Measurements from ENCODE around the gene EFNA2. TPM values are rescaled to one million over a fixed set of nuclear protein-coding genes. Genes with fewer than 3 reads are reported as not detected.
A peak's percentile ranks its signal among the peaks of the same experiment; 100 is the strongest.

Gene EFNA2
- total RNA-seq, 1 donor from 2014 or later = 3.8 TPM

DNA sequence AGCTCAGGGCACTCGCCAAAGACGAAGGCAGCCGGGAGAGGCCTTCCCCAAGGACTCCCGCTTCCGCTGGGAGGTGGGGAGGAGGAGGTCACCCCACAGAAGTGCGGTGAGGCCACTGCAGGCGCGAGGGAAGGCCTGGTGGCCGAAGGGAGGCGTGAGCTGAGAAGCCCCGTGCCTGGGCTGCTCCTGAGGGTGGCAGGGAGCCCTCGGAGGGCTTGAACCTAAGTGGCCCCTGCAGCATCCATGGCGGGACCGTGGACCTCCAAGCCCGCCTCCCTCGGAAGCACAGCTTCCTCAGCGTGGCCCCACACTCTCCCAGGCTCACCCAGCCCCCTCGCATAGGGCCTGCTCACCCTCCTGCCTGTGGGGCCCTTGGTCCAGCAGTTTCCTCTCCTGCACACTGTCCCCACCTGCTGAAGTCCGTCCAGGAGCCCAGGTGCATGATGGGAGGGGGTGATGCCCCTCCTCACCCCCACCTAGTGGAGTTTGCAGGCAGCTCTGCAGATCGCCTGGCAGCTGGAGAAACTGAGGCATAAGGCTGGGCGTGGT, 25.9 kb downstream of the EFNA2 start:
- Mint-ChIP-seq H3K27me3 (ENCODE audit: unreplicated experiment) (no peaks in the 10 kb centered on the region), H3K4me3 (ENCODE audit: unreplicated experiment) (no peak overlapping the region), H3K4me1 (ENCODE audit: unreplicated experiment) (peaks cover 7% of the 10 kb centered on the region), H3K9me3 (ENCODE audit: unreplicated experiment) (no peaks in the 10 kb centered on the region), H3K27ac (ENCODE audit: unreplicated experiment) (no peak overlapping the region), H3K36me3 (ENCODE audit: unreplicated experiment) (no peaks in the 10 kb centered on the region)
- TF ChIP-seq, protein P1, sequence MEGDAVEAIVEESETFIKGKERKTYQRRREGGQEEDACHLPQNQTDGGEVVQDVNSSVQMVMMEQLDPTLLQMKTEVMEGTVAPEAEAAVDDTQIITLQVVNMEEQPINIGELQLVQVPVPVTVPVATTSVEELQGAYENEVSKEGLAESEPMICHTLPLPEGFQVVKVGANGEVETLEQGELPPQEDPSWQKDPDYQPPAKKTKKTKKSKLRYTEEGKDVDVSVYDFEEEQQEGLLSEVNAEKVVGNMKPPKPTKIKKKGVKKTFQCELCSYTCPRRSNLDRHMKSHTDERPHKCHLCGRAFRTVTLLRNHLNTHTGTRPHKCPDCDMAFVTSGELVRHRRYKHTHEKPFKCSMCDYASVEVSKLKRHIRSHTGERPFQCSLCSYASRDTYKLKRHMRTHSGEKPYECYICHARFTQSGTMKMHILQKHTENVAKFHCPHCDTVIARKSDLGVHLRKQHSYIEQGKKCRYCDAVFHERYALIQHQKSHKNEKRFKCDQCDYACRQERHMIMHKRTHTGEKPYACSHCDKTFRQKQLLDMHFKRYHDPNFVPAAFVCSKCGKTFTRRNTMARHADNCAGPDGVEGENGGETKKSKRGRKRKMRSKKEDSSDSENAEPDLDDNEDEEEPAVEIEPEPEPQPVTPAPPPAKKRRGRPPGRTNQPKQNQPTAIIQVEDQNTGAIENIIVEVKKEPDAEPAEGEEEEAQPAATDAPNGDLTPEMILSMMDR (IDR thresholded peaks at IDR 0.05) = no peak
- DNase-seq (ENCODE audit: extremely low spot score, unreplicated experiment) = no peak

DNA sequence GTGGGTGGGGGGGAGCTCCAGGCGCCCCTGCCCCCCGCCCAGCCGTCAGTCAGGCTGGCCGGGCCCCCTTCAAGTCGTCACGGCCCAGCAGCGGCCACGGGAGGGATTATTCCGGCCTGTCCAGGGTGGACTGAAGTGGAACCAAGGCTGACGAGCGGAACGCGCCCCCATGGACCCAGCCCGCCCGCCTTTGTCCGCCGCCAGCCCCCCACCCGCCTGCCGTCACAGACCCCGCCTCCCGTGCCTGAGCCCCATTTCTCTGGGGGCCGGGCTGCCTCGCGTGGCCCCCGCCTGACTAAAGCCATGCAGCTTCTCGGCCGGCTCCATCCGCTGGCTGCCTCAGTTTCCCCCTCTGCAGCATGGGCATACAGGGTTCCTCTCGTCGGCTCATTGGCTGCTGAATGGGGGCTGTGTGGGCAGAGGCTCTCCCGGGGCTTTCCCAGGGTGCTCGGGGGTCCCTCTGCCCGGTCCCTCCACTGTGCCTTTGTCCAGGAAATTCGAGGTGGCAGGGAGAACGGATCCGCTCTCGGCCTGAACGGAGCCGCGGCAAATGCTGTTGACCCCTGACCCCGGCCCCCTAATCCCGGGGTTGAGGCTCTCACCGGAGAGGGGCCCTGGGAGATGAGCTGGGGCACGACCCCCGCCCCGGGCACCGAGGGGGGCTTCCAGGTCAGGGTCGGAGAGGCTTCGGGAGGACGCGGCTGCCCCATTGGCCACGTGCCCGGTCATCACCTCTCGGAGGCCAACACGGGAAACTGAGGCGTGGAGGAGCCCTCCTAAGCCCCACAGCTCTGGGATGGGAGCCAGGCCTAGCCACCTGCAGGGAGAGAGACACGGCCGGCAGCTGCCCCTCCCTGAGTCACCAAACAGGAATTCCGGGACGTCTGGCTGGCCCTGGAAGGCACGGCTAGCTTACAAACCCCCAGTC, 27.4 kb downstream of the EFNA2 start:
- Mint-ChIP-seq H3K9me3 (ENCODE audit: unreplicated experiment) (no peaks in the 10 kb centered on the region), H3K4me3 (ENCODE audit: unreplicated experiment) (no peak overlapping the region), H3K36me3 (ENCODE audit: unreplicated experiment) (no peaks in the 10 kb centered on the region), H3K4me1 (ENCODE audit: unreplicated experiment) (peaks cover 7% of the 10 kb centered on the region), H3K27me3 (ENCODE audit: unreplicated experiment) (peaks cover 8% of the 10 kb centered on the region), H3K27ac (ENCODE audit: unreplicated experiment) (no peak overlapping the region)
- no peak for DNase-seq (ENCODE audit: extremely low spot score, unreplicated experiment)
- TF ChIP-seq, protein P1 (IDR thresholded peaks at IDR 0.05) = no peak

DNA sequence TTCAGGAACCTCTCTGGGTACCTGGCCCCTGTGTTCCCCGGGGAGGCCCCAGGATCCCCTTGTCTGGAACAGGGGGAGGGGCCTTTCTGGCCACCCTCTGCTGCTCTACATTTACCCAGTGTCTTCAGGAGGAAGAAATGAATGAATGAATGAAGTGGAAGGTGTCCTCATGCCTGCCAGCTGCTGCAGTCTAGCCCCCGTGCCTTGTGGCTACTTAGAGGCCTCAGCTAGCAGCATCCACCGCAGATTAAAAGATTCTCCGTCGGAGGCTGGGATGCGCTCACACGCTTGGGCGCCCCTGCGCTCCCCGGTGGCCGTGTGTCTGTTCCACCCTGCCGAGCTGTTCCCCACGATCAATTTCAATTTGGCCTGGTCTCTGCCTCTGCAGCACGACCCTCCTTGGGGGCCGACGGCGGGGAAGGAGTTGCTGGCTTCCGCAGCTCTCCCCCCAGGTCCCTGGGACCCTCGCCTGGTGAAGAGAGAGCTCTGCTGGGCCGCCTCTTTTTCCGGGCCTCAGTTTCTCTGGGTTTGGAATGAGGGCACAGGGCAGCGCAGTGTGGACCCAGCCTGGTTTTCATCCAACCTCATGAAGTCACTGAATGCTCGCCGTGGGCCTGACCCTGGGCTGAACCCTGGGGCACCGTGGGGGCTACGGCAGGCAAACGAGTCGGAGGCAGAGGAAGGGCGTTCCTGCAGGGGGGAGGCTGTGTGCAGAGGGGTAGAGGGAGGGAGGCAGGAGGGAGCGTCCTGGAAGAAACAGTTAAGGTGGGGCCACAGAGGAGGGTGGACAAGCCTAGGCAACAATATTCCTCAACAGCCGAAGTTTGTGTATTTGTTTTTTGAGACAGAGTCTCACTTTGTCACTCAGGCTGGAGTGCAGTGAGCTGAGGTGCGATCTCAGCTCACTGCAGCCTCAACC, 28.3 kb downstream of the EFNA2 start:
- Mint-ChIP-seq H3K4me3 (ENCODE audit: unreplicated experiment) (no peak overlapping the region), H3K9me3 (ENCODE audit: unreplicated experiment) (no peaks in the 10 kb centered on the region), H3K4me1 (ENCODE audit: unreplicated experiment) (peaks cover 7% of the 10 kb centered on the region), H3K36me3 (ENCODE audit: unreplicated experiment) (no peaks in the 10 kb centered on the region), H3K27ac (ENCODE audit: unreplicated experiment) (no peak overlapping the region), H3K27me3 (ENCODE audit: unreplicated experiment) (peaks cover 10% of the 10 kb centered on the region)
- TF ChIP-seq, protein P1 (IDR thresholded peaks at IDR 0.05) = no peak
- no peak for DNase-seq (ENCODE audit: extremely low spot score, unreplicated experiment)

DNA sequence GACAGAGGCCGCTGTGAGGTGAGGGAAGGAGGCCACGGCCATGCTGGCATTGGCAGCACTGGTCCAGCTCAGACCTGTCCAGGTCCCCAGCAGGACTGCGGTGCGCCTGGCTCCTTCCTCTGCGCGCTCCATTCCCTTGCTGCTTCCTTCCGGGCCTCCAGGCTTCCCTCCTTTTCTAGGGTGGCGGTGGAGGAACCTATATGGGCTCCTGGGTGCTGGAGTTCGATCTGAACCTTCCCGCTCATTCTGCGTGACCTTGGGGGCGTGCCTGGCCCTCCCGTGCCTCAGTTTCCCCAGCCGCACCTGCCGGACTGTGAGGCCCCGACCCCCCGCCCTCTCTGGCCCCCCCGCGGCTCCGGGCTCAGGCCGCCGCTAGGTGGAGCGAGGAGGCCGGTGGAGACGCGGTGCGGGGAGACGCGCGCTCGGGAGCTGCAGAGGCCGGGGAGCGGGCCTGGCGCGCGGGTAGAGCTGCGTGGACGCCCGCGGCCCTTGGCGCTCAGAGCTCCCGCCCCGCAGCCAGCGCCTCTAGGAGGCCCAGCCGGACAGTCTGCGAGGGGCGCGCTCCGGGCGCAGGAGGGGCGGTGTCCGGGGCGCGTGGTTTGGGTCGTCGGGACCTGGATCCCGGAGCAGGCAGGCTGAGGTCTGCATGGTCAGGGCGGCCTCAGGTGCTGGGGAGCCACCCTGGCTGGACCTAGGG, 29.9 kb downstream of the EFNA2 start:
- H3K9me3 Mint-ChIP-seq (ENCODE audit: unreplicated experiment) = no peaks in the 10 kb centered on the region
- H3K4me3 Mint-ChIP-seq (ENCODE audit: unreplicated experiment) = no peak overlapping the region
- DNase-seq (ENCODE audit: extremely low spot score, unreplicated experiment) = no peak
- TF ChIP-seq, protein P1 (IDR thresholded peaks at IDR 0.05) = peak; percentile 74
- peaks cover 7% of the 10 kb centered on the region for H3K4me1 Mint-ChIP-seq (ENCODE audit: unreplicated experiment)
- peaks cover 10% of the 10 kb centered on the region for H3K27me3 Mint-ChIP-seq (ENCODE audit: unreplicated experiment)
- H3K27ac Mint-ChIP-seq (ENCODE audit: unreplicated experiment) = no peak overlapping the region
- H3K36me3 Mint-ChIP-seq (ENCODE audit: unreplicated experiment) = no peaks in the 10 kb centered on the region

All from osteocyte (in vitro differentiated cells).